Activated naive CD4-positive, alpha-beta T cell treated with anti-CD3 and anti-CD28 coated beads, Interleukin-2, amount 50 U/mL, for 16 hours (primary cell): Measurements from ENCODE around the gene TBC1D22A.

Experiments used
- DNase-seq: peaks from one replicate; pipeline ENCODE4 v3.0.0-alpha.2; 2020

TBC1D22A gene

DNA sequence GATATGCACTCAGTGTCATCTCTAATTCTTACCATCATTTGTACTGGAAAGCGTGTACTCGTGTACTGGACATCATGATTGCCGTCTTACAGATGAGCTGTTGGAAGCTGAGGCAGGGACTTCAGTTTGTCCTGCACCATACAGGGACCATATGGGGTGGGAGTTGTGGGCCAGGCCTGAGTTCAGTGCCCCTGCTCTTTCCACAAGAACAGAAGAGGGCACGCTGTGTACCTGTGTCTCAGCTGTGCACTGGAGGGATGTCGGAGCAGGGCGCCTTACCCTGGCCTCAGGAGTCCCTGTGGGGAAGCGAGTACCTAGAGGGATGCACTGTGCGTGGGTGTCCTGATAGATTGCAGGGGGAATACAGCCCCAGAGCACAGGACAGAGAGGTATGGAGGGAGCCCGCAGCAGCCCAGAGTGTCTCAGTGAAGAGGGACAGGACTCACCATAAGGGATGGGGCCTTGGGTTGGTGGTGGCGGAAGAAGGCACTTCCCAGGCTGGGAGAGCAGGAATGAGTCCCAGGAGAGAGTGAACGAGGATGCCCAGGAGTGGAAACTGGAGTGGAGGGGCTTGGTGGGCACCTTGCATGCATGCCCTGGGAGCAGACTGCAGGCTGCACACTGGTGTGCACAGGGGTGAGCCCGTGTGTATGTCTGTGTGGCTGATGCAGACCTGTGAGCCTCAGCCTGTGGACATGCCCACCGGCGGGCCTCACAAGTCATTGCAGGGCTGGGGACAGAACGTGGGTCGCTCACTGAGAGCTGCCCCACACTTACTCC is 329.7 kb downstream of the TBC1D22A start:
- DNase-seq = no peak

DNA sequence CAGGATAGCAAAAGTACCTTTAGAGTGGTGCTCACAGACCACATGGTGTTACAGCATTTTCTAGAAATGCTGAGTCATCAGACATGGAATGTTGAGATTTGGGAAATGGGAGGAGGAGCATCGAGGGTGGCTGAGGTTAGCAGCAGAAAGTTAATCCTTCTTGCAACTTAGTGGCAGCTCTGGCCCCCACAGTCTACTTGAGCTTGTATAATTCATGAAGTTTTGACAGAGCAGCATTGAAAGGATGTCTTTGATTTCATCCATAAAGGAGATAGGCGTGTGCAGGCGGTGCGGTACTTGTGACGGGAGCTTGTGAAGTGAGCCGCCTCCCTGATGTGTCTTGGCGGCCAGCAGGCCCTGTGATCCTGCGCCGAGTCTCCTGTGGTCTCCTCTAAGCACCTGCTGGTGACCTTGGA is 330.5 kb downstream of the TBC1D22A start:
- DNase-seq = no peak

DNA sequence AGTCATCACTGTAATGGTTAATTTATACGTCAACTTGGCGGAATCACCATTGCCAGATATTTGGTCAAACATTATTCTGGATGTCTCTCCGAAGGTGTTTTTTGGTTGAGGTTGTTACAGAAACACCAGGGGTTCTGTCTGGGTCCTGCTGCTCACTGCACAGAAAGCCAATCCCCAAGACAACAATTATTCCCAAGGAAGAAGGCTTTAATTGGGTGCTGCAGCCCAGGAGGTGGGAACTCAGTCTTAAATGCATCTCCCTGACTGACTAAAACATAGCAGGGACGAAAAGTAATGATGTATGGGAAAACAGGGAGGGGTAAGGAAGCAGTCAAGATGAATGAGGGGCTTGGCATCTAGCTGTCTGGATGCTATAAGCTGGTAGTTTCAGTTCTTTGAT is 331.3 kb downstream of the TBC1D22A start:
- DNase-seq = no peak

DNA sequence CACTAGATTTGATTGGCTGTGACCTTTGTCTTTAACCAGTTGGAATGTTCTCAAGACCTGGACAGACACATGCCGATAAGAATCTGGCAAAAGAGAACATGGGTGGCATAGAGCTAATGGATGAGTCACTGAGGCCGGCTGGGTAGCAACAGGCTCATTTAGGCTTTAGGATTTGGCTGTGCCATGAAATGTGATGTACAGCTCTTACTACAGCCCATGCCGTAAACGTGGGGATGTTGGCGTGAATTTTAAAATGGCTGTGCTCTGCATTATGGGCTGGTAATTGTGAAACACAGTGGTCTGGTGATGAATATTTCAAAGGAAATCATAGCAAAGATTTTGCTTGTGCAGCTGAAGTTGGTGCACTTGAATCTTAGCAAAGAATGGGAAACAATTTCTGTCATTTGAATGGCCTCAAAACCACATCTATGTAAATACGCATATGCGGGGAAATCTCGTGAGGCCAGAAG is 332.4 kb downstream of the TBC1D22A start:
- DNase-seq = no peak

DNA sequence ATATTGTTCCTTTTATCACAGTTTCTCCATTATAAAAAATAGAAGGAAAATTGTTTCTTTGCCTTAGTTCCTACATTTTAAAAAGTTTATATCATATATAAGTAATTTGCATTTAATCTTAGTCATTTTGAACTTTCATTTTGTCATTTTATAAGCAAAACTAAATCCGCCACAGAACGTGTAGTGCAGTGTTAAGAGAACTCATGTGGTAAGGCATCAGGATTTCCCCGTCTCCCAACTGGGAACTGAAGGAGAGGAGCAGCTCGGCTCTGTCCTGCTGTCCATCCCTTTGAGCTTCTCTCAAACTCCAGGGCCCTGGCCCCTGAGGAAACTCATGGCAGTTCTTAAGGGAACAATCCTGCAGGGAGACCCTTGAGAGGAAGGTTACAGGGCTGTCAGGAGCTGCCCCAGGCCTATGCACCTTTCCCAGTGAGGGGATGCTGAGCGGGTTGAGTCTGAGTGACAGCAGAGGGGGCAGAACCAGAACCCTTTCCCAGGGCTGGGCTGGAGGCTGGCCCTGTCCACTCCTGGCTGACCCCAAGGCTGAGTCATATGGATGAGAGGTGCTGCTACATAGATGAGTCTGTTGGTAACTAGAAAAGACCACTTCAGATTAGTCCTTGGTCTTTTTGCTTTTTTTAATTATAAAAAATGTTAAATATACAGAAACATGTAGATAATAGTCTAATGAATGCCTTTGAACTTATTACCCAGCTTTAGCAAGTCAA is 333.1 kb downstream of the TBC1D22A start:
- DNase-seq = no peak

DNA sequence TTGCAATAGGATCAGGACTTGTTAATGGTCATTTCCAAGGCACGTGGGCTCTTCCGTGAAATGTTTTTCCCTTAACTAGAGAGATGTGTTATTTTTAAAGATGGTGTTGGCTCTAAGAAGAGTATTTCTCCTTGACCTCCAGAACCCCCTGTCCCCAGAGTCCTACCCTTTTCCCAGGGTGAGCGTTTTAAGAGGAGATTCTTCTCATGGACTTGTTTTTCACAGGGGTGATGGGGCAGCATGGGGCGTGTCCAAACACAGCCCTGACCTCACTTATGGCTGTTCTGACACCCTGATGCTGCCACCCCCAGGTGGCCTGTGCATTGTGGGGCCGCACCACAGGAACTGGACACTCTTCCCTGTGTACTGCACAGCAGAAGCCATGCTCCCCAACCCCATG is 335.7 kb downstream of the TBC1D22A start:
- no peak for DNase-seq

DNA sequence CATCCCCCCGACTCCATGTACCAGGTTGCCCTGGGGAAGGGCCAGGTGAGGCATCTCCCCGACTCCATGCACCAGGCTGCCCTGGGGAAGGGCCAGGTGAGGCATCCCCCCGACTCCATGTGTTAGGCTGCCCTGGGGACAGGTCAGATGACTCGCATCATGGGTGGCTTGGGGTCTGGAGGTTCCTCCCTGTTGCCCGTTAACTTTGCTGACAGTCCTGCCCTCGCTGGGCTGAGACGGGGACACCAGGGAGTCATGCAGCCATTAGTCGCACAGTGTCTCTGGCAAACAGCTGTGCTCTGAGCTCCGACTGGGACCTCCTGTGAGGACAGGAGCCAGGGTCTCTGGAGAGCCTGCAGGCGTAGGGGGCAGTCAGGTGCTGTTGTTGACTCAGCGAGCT is 336.1 kb downstream of the TBC1D22A start:
- DNase-seq = no peak

DNA sequence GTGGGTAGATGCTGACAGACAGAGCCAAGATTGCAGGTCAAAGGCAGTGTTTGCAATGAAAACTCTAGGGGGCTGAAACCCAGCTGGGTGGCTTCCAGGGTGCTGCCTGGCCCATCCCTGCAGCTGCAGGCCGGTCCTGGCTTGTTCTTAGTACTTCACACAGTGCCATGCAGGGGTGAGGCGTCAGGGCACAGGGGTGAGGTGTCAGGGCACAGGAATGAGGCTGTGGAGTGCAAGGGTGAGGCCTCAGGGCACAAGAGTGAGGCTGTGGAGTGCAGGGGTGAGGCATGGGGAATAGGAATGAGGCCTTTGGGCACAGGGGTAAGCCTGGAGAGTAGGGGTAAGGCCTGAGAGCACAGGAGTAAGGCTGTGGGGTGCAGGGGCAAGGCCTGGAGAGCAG is 337.6 kb downstream of the TBC1D22A start:
- DNase-seq = no peak

DNA sequence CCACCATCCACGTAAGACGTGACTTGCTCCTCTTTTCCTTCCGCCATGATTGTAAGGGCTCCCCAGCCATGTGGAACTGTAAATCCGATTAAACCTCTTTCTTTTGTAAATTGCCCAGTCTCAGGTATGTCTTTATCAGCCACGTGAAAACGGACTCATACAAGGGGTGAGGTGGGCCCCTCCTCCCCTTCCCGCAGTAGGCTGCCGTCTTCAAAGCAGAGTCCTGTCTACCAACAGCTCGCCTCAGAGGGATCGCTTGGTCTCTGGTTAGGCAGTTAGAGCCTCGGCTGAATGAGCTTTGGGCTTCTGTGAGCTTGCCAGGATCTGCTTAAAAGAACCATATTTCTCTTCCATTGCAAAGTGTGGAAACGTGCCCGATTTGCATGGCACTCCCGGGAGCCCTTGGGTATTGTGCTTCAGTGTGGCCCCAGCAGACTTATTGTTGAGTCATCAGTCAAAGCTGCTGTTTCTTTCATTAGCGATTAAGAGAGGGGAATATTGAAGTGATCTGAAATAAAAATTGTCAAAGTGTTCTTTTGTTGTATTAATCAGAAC is 338.3 kb downstream of the TBC1D22A start:
- no peak for DNase-seq

DNA sequence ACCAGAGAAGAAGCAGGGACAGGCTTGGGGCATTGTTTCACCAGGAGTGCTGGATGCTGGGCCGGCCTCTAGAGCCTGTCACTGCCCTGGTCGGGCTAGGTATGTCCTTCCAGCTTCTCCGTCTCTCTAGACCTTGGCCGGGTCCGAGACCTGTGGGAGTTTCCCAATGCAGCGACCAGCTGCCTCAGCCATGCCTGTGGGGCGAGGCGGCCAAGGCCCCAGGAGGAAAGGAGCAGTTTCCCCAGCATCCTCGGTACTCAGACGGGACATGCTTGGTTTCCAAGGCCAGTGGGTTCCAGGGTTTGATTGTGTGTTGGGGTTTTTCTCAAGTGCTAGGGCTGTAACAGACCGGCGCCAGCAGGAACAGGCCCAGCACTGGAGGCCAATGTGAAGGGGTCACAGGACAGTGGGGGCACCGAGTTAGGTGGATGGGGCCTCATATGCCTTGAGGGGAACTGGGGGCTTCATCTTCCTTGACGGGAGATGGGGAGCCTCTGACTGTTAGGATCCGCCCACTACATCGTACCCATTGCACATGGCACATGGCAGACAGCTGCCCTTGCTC is 339.0 kb downstream of the TBC1D22A start:
- DNase-seq = no peak

DNA sequence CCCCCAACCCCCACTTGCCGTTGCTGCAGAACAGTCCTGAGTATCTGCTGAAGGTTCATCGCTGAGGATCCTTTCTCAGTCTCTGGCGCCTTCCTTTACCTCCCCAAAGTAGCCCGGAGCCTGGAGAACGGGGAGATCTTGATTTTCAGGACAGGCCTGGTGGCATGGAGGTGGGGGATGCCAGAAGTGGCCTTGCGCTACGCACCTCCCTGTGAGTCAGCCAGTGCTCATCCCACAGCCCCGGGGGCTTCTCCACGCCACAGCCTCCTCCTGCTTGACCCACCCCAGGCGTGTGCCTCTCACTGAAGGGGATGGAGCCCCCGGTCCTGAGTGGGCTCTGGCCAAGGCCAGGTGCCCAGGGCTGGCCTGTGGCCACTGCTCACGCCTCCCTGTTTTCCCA is 339.6 kb downstream of the TBC1D22A start:
- DNase-seq = no peak

DNA sequence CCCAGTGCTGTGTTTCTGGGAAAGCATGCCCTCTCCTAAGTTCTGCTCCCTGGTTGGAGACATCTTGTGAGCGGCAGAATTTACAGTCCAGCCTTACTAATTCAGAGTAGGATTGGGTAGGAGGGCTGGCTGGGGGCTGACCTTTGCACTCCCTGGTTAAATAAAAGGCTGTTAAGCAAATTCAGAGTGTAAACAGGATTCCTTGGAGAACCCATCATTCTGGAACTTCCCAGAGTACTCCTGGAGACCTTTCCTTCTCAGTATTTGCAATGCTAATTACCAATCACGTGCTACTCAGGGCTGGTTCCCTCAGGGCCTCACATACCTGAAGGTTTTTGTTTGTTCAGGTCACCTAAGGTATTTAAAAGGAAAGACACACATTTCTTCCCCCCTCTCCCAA is 340.2 kb downstream of the TBC1D22A start:
- DNase-seq = no peak

DNA sequence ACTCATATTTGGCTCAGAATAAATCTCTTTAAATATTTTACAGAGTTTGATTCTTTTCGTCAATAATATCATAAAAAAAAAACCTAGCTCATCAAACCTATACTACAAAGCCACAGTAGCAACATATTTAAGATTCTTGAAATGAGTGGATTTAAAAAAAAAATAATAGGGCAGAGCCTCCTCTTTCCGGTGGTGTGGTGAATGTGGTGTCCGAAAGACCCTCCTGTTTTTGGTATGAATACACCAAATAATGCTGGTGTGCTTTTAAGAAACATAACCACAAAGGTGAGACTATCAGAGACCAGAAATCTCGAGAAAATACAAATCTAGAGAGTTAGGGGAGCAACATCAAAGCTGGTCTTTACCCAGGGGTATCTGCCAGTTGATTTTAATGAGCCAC is 342.6 kb downstream of the TBC1D22A start:
- no peak for DNase-seq

DNA sequence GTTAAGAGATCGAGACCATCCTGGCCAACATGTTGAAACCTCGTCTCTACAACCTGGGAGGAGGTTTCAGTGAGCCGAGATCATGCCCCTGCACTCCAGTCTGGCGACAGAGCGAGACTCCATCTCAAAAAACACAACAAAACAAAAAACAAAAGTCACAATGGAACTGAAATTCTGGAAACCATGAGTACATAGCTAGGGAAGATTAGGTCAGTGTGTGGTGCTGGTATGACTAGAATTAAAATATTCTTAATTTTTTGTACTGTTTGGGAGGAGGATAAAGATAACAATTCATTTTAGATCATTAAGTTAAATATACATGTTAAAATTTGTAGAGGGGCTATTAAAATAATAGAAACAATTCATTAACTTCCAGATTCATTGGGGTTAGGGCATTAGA is 344.4 kb downstream of the TBC1D22A start:
- DNase-seq = no peak

DNA sequence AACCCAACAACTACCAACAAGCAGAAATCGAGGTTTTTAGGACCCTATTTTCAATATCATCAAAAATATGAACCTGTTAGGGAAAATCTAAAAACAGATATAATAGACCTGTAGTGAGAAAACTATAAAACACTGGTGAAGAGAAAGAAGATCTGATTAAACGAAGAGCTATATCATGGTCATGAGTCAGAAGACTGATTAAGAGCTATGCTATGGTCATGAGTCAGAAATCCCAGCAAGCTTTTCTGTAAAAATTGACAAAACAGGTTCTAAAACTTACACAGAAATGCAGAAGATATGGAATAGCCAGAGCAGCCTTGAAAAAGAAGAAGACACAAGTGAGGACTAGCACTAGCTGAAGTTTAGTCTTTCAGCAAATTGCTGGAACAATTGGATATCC is 345.0 kb downstream of the TBC1D22A start:
- DNase-seq = no peak

DNA sequence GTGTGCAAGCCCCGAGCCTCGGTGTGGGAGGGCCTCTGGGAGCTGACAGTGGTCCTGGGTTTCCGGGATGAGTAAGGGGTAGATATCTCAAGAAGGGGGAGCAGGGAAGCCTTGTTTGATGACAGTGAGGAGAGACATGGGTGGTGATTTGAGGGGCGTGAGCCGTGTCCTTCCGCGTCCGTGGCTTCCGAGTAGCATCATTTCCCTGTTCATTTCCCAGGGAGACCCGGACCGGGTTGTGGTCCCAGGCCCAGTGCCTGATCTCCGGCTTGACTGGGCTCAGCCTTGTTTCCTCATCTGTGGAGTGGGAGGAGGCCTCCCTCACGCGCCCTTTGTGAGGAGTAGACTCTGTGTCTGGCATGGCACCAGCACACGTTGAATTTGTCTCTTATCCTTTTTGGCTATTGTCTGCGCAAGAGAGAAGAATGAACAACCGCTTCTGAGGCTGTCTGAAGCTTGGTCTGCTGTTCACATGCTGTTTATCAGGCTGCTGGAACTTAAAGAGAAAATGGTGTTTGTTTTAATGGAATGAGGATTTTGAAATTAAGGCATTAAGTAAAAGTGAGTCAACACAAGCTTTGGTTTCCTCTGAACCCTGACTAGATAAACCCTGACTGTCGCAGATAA is 348.5 kb downstream of the TBC1D22A start:
- no peak for DNase-seq

DNA sequence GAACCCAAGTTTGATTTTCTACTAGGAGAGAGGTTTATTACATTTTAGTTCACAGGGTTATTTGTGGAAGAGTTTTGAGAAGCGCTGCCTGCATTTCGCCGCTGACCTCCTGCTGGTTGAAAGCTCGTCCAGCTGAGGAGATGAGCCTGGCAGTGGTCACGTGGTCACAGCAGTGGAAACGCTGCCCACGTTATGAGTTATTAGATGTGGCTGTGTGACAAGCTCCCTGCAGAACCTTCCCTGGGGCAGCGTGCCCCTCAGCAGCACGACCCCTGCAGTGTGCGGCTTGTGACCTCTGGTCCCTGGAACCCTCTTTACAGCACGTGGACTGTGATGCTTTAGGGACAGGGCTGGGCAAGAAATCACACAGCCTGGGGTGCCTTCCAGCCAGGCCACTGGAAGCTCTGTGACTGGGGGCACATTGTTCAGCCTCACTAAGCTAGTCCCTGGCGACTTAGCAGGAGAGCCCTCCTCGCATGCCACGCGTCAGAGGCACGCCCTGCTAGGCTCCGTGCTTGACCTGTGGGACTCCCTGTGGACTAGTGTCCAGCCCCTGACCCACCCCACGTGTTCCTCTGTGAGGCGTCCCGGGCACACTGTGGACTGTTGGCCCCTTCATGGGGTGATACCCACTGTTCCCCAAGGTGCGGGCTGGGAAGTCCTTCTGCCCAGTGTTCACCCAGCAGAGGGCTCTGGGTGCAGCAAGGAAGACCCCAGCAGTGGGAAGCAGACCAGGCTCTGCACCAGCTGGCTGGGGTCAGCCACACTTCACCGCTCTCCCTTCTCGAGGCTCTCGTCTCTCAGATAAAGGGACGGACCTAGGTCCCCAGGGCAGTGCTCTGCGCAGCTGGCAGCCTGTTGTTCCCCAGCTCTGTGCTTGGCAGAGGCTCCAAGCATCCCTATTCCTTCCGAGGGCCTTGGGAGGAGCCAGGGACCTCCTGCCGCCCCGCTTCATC is 349.5 kb downstream of the TBC1D22A start:
- DNase-seq = no peak

DNA sequence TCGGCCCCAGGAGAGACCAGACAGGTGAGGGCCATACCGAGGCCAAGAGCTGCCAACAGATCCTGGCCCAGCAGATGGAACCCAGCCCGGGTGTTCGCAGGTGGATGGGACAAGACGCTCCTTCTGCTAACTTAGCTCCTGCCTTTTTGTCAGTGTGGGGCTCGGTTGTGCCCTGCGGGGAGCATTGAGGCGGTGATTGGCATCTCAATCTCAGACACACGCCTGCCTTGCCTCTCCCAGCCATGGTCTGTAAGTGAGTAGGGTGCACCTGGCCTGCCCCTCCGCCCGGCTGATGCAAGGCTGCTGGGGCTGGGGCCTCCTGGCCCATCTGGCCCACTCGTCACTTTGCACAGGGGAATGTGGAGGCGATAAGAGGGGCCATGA is 350.1 kb downstream of the TBC1D22A start:
- no peak for DNase-seq

DNA sequence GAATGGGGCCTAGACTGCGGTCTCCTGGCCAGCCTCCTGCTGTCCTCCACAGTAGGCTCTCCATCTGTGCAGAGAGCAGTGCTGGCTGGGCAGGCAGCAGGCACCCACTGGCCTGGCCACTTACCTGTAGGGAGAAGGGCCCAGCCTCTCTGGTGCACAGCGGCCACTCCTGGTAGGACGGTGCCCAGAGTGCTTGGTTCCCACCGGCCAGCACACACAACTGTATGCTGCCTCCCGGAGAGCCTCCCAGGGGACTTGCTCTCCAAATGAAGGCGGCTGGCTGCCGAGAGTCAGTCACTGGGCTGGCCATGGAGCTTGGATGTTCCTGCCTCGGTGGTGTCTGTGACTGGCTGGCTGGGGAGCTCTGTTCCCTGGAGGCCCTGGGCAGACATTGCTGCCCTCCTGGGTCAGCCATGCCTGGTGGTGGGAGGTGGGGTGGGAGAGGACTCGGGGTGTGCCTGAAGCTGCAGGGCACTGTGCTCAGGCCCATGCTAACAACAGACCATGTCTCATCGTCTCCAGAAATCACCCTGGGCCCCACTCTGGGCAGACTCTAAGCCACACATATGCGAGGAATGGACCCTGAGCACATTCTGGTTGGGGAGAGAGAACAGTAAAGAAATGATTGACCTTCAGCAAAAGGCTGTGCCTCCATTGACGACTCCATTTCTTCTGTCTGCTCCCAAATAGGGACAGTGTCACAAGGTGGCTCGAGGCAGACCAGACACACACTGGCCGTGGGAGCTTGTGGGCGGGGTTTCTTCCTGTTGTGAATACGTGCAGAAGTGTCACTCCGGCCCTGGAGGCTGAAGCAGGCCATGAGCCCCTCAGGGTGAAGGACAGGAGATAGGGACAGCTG is 350.8 kb downstream of the TBC1D22A start:
- no peak for DNase-seq

DNA sequence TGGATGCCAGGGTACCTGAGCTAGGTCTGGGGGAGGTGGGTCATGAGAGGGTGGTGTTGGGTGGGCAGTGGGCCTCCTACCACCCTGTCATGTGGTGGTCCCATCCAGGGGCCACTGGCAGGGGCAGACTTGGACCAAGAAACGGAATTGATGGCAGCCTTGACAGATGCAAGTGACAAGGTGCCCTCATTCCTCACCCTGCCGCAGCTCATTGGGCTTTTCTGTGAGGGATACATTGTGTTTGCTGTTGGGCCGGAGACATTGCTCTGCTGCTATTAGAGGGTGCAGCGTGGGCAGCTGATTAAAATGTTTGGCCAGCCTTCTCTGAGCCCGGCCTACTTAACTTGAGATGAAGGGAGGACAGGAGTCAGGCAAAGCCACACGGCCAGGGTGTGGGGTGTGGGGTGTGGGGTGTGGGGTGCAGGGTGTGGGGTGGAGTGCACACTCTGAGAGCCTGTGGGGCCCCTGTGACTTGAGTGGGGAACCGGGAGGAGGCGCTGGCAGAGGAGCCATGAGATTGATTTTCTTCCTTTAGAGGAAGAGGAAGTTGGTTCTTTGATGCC is 351.5 kb downstream of the TBC1D22A start:
- DNase-seq = no peak
